GM21786 (cell line): Measurements from ENCODE around the gene GMFB.

ENCODE experiments used
- ATAC-seq: cut with Tn5 transposase; IDR thresholded peaks from one replicate; pipeline ENCODE4 v1.9.1; 2021; ENCODE audit not compliant: unreplicated experiment

GMFB gene

GRCh38 chr14:54493293-54493692, 4.5 kb upstream of the GMFB start:
- ATAC-seq = no peak

DNA sequence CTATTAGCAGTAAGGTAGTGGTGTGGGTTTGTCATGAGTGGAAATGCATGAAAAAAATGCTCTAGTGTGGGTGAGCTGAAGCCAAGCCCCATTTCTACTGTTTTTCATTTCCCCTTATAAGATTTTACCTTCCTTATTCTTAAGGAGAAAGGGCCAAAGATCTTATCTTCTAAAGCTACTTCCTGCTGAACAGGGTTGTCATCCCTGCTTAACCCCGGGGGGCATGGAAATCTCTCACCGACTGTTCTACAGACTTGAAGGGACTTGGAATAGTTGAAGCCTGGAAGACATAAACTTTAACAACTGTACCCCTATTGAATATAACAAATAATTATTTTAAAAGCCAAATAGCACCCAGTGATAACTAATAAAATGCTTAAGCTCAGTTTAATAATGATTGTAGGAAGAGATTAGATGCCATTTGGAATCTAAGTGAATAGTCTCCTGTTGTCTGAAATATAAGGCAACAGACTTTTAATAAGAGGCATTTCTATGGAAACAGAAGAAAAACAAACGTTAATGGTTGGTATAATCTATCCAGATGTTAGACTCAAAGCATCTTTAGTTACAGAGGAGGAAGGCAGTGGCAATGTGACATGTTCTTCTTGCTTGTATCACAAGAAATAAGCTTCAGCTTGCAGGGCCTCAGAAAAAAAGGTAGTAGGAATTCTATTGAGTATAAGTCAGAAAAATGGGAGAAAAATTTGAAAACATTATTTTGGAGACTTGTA, 1.8 kb upstream of the GMFB start:
- no peak for ATAC-seq

GRCh38 chr14:54489731-54490444, 1.1 kb upstream of the GMFB start:
- no peak for ATAC-seq

DNA sequence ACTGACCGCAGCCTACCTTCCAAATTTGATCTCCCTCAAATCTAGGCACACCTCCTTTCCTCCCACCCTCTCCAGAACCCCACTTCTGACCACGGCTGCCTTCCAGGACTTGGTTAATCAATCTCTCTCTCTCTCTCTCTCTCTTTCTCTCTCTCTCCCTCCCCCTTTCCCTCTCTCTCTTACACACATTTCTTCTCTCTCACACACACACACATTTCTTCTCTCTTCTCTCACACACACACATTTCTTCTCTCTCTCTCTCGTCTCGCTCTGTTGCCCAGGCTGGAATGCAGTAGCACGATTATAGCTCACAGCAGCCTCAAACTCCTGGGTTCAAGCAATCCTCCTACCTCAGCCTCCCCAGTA, 521 bp upstream of the GMFB start:
- no peak for ATAC-seq

- peak; percentile 12 for ATAC-seq
These were observed 498 bp downstream of the GMFB start for GRCh38 chr14:54488318-54488645.

- ATAC-seq = no peak
These were observed 1.0 kb downstream of the GMFB start for GRCh38 chr14:54487771-54488170.

DNA sequence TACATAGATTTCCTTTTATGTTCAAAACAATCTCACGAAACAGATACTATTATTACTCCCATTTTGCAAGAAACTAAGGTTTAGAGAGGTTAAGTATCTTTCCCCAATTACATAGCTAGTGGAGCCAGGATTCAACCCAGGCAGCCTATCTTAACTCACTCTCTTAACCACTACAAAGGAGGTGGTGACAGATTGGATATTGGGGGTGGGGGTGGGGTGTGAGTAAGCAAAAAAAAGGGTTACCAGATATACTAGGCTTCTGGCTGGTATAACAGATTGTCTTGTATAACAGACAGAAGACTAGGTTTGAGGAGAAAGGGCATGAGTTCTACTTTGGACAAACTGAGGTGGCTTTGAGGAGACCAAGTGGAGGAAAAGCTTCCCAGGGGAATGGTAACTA, 2.1 kb downstream of the GMFB start:
- no peak for ATAC-seq

DNA sequence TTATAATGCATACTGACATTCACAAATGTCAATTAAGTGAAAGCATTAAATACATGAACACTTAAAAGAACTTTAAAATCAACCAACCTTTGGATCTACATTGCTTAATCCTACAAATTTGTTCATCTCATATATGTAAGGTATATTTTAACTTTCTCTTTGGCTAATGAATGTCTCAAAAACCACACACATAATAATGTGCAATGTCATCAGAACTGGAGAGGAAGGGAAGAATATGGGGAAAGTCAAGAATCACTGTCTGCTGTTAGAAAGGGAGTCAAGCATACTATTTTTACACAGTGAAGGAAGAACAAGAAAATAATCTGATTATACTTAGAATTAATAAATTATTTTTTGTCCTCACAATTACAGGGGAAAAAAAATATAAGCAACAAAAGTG, 4.9 kb downstream of the GMFB start:
- ATAC-seq = no peak

GRCh38 chr14:54483073-54483745, 5.6 kb downstream of the GMFB start:
- peak; percentile 36 for ATAC-seq

DNA sequence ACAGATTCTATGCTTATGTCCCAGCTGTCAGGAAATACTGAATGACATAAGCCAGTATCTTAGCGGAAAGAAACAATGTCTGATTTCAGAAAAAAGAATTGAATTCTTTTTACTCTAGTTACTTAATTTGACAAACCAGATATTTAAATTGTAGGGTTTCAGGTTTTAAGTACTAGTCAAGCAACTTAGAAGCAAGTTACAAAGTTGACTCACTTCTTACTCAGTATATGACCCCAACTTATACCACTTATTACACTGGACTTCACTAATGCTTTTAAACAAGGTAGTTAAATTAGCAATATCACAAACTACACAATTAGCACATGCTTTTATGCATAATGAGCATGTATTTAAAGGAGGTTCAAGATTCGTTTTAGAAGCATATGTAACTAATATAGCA, 7.1 kb downstream of the GMFB start:
- no peak for ATAC-seq

GRCh38 chr14:54480830-54481562, 7.8 kb downstream of the GMFB start:
- ATAC-seq = no peak

- no peak for ATAC-seq
These were observed 10.1 kb downstream of the GMFB start for GRCh38 chr14:54478636-54479215.

GRCh38 chr14:54475911-54476310, 12.9 kb downstream of the GMFB start:
- ATAC-seq = no peak

GRCh38 chr14:54475187-54475899, 13.4 kb downstream of the GMFB start:
- no peak for ATAC-seq

DNA sequence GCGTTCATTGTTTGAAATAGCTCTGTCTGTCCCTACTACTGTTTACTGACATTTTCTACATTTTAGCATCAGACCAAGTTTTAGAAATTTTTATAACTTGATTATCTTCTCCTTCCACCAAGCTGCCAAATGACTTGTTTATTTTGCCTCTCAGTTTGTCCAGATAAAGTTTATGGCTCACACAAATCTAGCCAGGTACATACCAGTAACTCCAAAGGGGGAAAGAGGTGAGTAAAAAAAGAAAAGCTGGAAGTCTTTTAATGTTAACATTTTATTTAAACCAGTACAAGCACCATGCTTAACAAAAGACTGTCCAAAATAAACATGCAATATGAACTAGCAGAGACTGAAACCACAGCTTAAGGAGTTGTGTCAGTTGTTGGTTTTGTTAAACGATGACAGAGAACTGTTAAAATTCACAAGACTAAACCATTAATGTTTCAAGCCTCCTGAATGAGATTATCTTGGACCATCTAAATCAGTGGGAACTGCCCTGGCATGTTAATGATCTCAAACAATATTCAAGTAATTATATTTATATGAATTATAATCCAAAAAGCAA, 14.5 kb downstream of the GMFB start:
- ATAC-seq = no peak

DNA sequence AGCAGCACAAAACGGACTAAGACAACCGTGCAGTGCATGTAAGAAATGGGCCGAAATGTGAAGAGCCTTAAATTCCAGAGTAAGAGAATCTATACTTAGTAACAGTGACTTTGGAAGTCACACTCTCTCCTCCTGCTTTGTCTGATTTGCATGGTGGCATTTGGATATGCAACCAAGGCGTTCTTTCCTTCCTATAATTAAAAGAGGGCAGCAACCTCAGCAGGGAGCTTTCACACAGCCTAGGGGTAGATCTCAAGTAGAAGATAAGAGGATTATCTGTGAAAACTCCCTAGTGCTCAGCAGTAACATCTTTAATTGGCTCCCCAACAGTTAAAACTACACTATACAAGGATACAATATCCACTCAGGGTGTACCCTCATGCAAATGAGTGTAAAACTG, 16.5 kb downstream of the GMFB start:
- no peak for ATAC-seq

DNA sequence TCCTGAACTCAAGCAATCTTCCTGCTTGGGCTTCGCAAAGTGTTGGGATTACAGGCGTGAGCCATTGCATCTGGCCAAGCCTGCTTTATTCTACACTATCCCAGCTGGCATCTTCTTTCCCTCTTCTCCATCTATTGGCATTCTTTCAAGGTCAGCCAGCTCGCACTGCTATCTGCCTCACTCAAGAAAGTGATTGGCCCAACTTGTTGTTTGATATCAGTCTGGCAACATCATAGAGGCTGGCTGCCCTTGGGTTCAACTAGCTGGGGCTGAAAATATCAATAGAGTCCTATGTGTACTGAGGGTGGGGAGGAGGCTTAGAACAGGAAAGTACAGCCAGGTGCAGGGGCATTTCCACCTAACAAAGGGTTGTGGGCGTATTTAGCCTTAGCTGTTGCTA, 17.1 kb downstream of the GMFB start:
- ATAC-seq = no peak

DNA sequence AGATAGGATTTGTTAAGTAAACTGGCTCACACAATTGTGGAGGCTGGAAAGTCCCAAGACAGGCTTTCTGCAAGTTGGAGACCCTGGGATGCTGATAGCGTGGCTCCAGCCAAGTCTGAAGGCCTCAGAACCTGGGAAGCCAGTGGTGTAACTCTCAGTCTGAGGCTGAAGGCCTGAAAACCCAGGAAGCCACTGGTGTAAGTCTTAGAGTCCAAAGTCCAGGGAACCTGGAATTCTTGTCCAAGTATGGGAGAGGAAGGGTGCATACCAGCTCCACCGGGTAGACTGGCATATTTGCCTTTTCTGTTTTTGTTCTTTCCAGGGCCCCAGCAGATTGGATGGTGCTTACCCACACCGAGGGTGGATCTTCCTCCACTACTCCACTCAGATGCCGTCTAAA, 18.1 kb downstream of the GMFB start:
- ATAC-seq = no peak

GRCh38 chr14:54467280-54467679, 21.5 kb downstream of the GMFB start:
- ATAC-seq = no peak

DNA sequence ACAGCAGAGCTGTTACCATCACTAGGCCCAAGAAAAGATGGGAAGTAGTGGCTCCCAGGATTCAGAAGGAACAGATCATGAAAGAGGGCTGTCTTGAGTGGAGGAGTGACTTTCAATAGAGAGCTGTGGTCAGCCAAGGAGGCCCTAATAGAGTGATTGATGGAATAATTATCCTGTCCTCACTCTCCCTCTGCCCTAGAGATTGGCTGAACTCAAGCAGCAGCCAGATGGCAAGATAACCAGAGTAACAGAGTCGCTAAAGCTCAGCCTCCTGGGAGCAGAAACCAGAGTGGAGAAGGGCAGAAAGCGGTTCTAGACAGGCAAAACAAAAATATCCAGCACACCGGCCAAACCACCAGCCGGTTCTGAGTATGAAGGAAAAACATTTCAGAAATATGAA, 23.1 kb downstream of the GMFB start:
- ATAC-seq = no peak
